ENCODE results near the gene MCIDAS. TPM values are rescaled to one million over a fixed set of nuclear protein-coding genes. Genes with fewer than 3 reads are reported as not detected.

The MCIDAS gene
- total RNA-seq, 2 experiments from 2014 or later, result 0.21 TPM; not detected in 1

DNA sequence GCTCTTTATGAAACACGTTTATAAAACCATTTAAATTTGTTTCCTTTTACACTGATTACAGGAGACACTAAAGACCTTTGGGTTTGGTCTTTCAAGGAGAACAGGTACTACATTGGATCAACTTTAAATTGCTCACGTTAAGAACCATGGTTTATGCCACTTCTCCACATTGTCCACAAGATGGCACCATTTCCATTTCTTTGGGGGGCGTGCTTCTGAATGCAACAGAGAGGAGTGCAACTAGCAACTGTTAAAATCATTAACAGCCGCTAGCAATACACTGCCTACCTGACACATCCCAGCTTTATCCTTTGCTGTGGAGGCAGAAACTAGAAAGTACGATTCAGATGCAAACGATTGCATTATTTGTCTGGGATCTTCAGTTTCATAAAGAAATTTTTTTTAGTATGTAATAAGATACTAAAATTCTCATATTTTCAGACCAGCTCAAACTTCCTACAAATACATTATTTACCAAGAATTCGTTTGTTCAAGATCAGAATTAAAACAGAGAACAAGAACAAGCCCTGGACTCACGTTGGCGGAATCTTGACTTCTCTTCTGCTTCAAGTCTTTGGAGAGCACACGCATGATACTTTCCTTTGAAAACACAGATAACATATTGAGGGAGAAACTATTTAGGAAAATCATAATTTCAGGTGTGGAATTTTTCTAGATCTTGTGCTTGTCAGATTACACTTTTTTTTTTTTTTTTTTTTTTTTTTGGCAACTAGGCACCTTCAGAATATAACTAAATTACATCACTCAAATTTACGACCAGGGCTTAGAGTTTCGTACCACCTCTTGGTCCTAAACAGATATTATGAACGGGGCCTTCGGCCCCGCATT is 54.8 kb downstream of the MCIDAS start:
- H3K9me3 Mint-ChIP-seq (ENCODE audit: low read depth), result no peaks in the 10 kb centered on the region
- no peaks in the 10 kb centered on the region for H3K36me3 Mint-ChIP-seq
- H3K27me3 Mint-ChIP-seq, result peaks cover 75% of the 10 kb centered on the region
- ATAC-seq (peak; percentile 53), DNase-seq (peak; percentile 80)
- H3K4me1 Mint-ChIP-seq, result peaks cover 30% of the 10 kb centered on the region
- CTCF ChIA-PET, result interaction anchor here (0.6 to 7.4 kb wide), 27 partner anchors 9 to 800 kb away, joined by 3 to 73 read pairs (median 4); partner anchors contain the start of genes CCNO, GPX8 and MCIDAS
- peak overlapping the region; percentile 81 for H3K4me3 Mint-ChIP-seq
- no peak overlapping the region for H3K27ac Mint-ChIP-seq

DNA sequence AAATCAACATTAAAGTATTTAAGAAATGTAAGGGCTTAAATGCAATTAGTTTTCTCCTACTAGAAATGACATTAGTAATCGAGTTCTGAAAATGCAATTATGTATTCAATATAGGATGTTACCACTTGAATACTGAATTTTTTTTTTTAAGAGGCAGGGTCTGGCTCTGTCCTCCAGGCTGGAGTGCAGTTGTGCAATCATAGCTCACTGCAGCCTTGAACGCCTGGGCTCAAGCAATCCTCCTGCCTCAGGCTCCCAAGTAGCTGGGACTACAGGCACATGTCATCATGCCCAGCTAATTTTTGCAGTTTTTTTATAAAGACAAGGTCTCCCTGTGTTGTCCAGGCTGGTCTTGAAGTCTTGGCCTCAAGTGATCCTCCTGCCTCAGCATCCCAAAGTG is 55.6 kb downstream of the MCIDAS start:
- H3K4me3 Mint-ChIP-seq, result no peak overlapping the region
- no peaks in the 10 kb centered on the region for H3K9me3 Mint-ChIP-seq (ENCODE audit: low read depth)
- DNase-seq (no peak), ATAC-seq (no peak)
- peaks cover 73% of the 10 kb centered on the region for H3K27me3 Mint-ChIP-seq
- CTCF ChIA-PET, result interaction anchor here (0.8 to 7.4 kb wide), 15 partner anchors 10 to 765 kb away, joined by 3 to 73 read pairs (median 5); partner anchors contain the start of genes CCNO, GPX8 and MCIDAS
- H3K36me3 Mint-ChIP-seq, result no peaks in the 10 kb centered on the region
- H3K27ac Mint-ChIP-seq, result no peak overlapping the region
- peaks cover 24% of the 10 kb centered on the region for H3K4me1 Mint-ChIP-seq

Small RNAs within 50 kb of the gene (microRNA-seq; reads per million reads assigned to microRNA genes)
- gene MIR449A, result 60.9 reads per million, percentile 60 among the genes with 10 or more reads in this experiment
- gene MIR449B, result 2.6 reads per million
- gene MIR449C, result 5.1 reads per million, percentile 13 among the genes with 10 or more reads in this experiment

Other genes starting within 250 kb of the MCIDAS start
- gene ESM1, start 241.7 kb downstream of the MCIDAS start, total RNA-seq, result under 1 TPM; 0.21 to 0.38 TPM
- gene GZMK, start 203.1 kb downstream of the MCIDAS start, total RNA-seq, result 10 to 100 TPM in 1 of 2 experiments, 1 to 10 TPM in 1; 5.8 to 16.6 TPM
- 1,000 to 10,000 TPM in 1 of 2 experiments, 100 to 1,000 TPM in 1; 927 to 1,065 TPM for gene GZMA, start 124.7 kb downstream of the MCIDAS start, total RNA-seq
- not detected for gene GPX8, start 67.1 kb downstream of the MCIDAS start, total RNA-seq
- under 1 TPM; 0.53 to 0.75 TPM for gene CDC20B, start 54.1 kb downstream of the MCIDAS start, total RNA-seq
- under 1 TPM; 0.26 TPM for gene CCNO, start 6.3 kb upstream of the MCIDAS start, total RNA-seq
- 10 to 100 TPM; 17.1 to 17.3 TPM for gene DHX29, start 80.4 kb upstream of the MCIDAS start, total RNA-seq
- gene MTREX, start 80.7 kb upstream of the MCIDAS start, total RNA-seq, result 10 to 100 TPM; 71.2 to 78.0 TPM